Raji (cell line): ENCODE results near the gene ICAM1.
A peak's percentile ranks its signal among the peaks of the same experiment; 100 is the strongest.

Source experiments
- POLR2A ChIP-seq: IDR thresholded peaks from 2 replicates; pipeline ENCODE4 v1.6.1; 2011; ENCODE audit warnings: low read depth, low read length, control low read depth; ENCODE audit not compliant: insufficient read depth

The ICAM1 gene

GRCh38 chr19:10279737-10280442 is 9.0 kb downstream of the ICAM1 start:
- TF ChIP-seq POLR2A = no peak

- no peak for TF ChIP-seq POLR2A
Observed at GRCh38 chr19:10283301-10284064, 12.6 kb downstream of the ICAM1 start.

GRCh38 chr19:10284065-10284959 is 13.4 kb downstream of the ICAM1 start:
- no peak for TF ChIP-seq POLR2A

- TF ChIP-seq POLR2A = no peak
Observed at GRCh38 chr19:10284960-10285278, 14.0 kb downstream of the ICAM1 start.

GRCh38 chr19:10285393-10285792 is 14.5 kb downstream of the ICAM1 start:
- TF ChIP-seq POLR2A = no peak

GRCh38 chr19:10286803-10287737 is 16.1 kb downstream of the ICAM1 start, which contains the start of gene ICAM4:
TSS of gene ICAM4 (plus strand) at chr19:10286955. CDS start at chr19:10287013, 58 bp downstream.
- no peak for TF ChIP-seq POLR2A

- TF ChIP-seq POLR2A = peak; percentile 71
Observed at GRCh38 chr19:10288662-10289166, 17.8 kb downstream of the ICAM1 start.

GRCh38 chr19:10289167-10289835 is 18.4 kb downstream of the ICAM1 start:
- TF ChIP-seq POLR2A = peak; percentile 67

- no peak for TF ChIP-seq POLR2A
Observed at GRCh38 chr19:10289836-10290356, 19.0 kb downstream of the ICAM1 start, which contains the start of gene ICAM5. TSS of gene ICAM5 (plus strand) at chr19:10289952. CDS start at chr19:10290044, 92 bp downstream.

GRCh38 chr19:10290357-10290875 is 19.5 kb downstream of the ICAM1 start:
- TF ChIP-seq POLR2A = no peak

GRCh38 chr19:10290876-10291553 is 20.1 kb downstream of the ICAM1 start:
- TF ChIP-seq POLR2A = no peak

GRCh38 chr19:10291554-10292205 is 20.8 kb downstream of the ICAM1 start:
- no peak for TF ChIP-seq POLR2A
